AG09309 (cell line): Measurements from ENCODE around the gene GPATCH4.

ENCODE experiments used
- DNase-seq: peaks from one replicate; pipeline ENCODE4 v3.0.0-alpha.2; 2010; ENCODE audit warnings: low read depth
- H3K4me3 ChIP-seq: 2 replicates; pipeline ENCODE4 v1.5.1; 2011; ENCODE audit warnings: mild to moderate bottlenecking, low read depth, low read length, moderate library complexity; ENCODE audit not compliant: control insufficient read depth
- TF ChIP-seq, protein P1 (sequence below): IDR thresholded peaks from 2 replicates; pipeline ENCODE4 v1.5.1; 2011; ENCODE audit warnings: mild to moderate bottlenecking, low read depth, low read length, inconsistent platforms; ENCODE audit not compliant: insufficient read depth, control insufficient read depth; ENCODE audit errors: missing control alignments

Gene GPATCH4

DNA sequence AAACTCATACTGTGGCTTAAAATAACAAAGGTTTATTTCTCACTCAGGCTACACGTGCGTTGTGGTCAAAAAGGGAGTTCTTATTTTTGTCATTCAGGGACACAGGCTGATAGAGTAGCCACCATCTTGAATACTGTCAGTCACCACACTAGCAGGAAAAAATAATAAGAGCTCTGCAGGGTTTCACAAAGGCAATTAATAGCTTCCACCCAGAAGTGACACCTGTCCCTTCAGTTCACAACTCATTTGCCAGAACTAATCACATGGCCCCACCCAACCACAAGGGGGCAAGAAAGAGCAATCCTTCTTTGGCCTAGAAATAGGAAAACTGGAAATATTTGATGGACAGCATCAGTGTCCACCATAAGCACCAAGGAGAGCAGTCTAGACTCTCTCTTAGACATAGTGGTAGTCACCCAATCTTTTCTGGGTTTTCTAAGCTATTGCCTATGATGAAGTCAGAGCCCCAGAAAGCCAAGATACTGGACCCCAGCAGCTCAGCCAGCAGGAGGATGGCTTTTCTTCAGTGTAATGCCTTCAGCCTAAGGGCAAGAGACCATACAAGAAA is 26.1 kb upstream of the GPATCH4 start:
- no peak for DNase-seq
- TF ChIP-seq, protein P1, sequence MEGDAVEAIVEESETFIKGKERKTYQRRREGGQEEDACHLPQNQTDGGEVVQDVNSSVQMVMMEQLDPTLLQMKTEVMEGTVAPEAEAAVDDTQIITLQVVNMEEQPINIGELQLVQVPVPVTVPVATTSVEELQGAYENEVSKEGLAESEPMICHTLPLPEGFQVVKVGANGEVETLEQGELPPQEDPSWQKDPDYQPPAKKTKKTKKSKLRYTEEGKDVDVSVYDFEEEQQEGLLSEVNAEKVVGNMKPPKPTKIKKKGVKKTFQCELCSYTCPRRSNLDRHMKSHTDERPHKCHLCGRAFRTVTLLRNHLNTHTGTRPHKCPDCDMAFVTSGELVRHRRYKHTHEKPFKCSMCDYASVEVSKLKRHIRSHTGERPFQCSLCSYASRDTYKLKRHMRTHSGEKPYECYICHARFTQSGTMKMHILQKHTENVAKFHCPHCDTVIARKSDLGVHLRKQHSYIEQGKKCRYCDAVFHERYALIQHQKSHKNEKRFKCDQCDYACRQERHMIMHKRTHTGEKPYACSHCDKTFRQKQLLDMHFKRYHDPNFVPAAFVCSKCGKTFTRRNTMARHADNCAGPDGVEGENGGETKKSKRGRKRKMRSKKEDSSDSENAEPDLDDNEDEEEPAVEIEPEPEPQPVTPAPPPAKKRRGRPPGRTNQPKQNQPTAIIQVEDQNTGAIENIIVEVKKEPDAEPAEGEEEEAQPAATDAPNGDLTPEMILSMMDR: peak; percentile 73
- H3K4me3 ChIP-seq: no peak overlapping the region

DNA sequence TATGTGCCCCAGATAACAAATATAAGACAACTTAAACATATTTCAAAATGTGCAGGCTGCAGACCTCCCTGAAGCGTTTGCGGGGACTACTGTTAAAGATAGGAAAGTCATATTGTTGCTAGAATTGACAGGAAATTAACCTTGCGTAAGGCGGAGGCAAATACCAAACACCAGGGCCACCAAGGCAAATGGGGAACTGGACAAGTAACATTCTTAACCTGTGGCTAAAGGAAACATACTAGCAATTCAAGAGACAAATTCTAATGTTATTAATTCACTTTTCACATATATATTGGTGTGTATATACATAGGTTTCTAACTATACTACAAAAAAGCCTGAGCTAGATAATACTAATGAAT is 24.8 kb upstream of the GPATCH4 start:
- no peak for DNase-seq
- TF ChIP-seq, protein P1: no peak
- H3K4me3 ChIP-seq: no peak overlapping the region

DNA sequence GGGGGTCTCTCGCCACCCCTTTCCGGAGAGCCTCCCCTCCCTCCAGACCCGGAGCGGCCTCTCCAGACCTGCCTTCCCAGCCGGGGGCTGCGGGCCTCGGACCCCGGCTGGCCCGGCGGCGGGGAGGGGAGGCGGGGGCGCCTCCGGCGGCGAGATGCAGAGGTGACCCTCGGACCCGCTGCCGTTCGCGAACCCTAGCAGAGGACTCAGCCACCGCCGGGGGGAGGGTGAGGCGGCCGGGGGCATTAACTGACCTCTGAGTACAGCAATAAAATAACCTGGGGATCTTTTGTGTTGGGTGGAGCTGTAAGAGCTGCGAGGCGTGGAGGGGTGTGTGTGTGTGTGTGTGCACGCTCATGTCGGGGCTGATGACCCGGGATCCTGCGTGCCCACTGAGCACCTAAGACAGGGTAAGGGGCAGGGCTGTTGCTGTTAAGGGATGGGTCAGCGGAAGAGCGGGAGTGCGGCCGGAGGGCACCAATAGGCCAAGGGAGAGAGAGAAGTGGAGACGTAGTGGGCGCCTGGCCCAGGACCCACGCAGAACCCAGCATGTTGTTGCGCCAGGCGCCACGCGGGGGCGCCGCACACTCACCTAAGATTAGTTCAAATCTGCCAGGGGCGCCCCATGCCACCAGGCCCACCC is 24.3 kb upstream of the GPATCH4 start:
- H3K4me3 ChIP-seq: no peak overlapping the region
- DNase-seq: no peak
- TF ChIP-seq, protein P1: peak; percentile 83

GRCh38 chr1:156624814-156625435 is 23.6 kb upstream of the GPATCH4 start:
- TF ChIP-seq, protein P1: no peak

DNA sequence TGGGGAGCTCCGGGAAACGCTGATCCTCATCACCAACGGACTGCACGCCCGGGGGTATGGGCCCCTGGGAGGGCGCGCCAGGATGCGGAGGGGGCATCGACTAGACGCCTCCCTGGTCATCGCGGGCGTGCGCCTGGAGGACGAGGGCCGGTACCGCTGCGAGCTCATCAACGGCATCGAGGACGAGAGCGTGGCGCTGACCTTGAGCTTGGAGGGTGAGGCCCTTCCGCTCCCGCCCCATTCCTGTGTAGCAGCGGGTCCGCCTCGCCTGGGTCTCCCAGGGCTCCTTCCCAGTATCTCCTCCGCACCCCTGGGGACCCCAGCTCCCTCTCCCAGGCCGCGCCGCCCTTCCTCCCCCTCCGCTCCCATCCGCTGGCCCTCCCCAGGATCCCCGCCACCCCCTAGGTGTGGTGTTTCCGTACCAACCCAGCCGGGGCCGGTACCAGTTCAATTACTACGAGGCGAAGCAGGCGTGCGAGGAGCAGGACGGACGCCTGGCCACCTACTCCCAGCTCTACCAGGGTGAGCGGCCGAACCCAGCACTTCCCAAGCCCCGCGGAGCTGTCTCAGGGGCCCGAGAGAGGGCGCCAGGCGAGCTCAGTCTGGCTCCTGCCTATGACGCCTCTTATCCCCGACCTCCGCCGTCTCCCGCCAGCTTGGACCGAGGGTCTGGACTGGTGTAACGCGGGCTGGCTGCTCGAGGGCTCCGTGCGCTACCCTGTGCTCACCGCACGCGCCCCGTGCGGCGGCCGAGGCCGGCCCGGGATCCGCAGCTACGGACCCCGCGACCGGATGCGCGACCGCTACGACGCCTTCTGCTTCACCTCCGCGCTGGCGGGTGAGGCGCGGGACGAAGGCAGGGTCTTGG is 22.9 kb upstream of the GPATCH4 start:
- peak overlapping the region; percentile 14 for H3K4me3 ChIP-seq
- DNase-seq: no peak
- TF ChIP-seq, protein P1: peak; percentile 41

More at GRCh38 chr1:156624814-156625435, 23.6 kb upstream of the GPATCH4 start:
- no peak overlapping the region for H3K4me3 ChIP-seq
- no peak for DNase-seq

DNA sequence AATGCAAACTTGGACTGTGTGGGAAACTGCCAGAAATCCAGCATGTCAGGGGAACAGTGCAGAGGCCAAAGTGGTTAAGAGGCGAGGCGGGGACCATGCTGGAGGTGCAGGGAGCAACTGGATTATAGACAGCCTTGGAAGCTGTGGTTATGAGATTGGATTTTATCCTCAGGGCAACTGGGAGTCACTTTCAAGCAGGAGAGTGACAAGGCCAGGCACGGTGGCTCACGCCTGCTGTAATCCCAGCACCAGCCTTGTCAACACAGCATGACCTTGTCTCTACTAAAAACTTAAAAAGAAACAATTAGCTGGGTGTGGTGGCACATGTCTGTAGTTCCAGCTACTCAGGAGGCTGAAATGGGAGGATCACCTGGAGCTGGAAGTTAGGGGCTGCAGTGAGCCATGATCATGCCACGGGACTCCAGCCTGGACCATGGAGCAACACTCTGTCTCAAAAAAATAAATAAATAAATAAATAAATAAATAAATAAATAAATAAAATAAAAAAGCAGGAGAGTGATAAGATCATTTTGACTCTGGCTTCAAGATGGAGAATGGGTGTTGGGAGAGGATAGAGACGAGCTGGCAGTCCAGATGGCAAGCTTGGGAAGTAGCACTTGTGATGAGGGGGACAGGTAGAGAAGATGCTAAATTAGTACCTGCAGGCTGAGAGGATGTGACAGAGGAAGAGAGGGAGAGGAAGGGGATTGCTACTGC is 21.5 kb upstream of the GPATCH4 start:
- H3K4me3 ChIP-seq: no peak overlapping the region
- TF ChIP-seq, protein P1: no peak
- no peak for DNase-seq
